GM18502 (cell line): ENCODE measurements around the gene USHBP1.

Source experiments
- ATAC-seq: cut with Tn5 transposase; IDR thresholded peaks from one replicate; pipeline ENCODE4 v1.9.1; 2021; ENCODE audit warnings: mild to moderate bottlenecking; ENCODE audit not compliant: unreplicated experiment, poor library complexity

Gene USHBP1, protein sequence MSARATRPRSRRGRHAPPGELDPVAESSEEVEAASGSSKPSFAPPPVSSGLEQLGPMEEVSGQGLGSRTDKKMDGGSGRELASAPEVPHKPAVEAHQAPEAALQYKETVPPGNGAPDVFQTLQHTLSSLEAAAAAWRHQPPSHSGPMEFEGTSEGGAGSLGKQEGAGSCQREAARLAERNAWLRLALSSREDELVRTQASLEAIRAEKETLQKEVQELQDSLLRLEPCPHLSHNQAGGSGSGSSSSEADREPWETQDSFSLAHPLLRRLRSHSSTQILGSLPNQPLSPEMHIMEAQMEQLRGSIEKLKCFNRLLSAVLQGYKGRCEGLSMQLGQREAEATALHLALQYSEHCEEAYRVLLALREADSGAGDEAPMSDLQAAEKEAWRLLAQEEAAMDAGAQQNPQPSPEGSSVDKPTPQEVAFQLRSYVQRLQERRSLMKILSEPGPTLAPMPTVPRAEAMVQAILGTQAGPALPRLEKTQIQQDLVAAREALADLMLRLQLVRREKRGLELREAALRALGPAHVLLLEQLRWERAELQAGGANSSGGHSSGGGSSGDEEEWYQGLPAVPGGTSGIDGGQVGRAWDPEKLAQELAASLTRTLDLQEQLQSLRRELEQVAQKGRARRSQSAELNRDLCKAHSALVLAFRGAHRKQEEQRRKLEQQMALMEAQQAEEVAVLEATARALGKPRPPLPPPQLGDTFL

DNA sequence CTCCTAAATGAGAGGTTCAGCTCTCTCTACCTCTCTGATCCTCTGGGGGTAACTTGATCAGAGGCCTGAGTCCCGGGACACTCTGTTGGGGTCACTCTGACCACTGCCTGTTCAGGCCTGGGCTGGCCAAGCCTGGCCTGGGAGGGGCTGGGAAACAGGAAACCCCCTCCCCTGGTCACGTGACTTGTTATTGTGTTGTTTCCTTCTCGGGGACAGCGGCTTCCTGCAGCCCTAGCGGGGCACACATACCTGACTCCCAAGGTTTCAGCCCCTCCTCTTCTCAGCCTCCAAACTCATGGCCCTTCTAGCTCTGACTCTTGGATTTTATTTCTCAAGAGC lies at the start of gene USHBP1:
USHBP1 (minus strand) TSS at position 105 of the 339 bp plus-strand sequence. CDS start 446 bp downstream, outside the sequence.
- ATAC-seq = no peak

DNA sequence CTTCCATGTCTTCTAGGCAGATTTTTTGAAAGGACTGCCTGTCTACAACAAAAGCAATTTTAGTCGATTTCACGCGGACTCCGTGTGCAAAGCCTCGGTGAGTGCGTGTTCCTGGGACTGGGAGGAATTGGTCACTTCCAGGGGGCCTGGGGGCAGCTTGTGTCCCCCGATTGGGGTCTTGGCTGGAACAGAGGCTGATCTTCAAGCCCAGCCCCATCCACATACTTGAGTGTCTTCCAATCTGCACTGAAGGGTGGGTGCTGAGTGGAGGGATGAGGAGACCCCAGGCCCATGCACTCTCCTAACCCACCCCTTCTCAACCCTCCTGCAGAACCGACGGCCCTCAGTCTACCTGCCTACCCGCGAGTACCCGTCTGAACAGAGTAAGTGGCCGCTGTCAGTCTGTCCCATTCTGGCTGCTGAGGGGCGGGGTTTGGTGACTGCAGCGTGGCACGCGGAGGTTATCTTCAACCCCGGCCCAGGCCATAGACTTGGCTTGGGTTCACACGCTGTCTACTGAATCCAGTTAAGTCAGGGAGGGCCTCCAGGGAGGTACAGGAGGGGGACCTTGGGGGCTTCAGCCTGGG lies 49.6 kb upstream of the USHBP1 start:
- ATAC-seq = no peak

DNA sequence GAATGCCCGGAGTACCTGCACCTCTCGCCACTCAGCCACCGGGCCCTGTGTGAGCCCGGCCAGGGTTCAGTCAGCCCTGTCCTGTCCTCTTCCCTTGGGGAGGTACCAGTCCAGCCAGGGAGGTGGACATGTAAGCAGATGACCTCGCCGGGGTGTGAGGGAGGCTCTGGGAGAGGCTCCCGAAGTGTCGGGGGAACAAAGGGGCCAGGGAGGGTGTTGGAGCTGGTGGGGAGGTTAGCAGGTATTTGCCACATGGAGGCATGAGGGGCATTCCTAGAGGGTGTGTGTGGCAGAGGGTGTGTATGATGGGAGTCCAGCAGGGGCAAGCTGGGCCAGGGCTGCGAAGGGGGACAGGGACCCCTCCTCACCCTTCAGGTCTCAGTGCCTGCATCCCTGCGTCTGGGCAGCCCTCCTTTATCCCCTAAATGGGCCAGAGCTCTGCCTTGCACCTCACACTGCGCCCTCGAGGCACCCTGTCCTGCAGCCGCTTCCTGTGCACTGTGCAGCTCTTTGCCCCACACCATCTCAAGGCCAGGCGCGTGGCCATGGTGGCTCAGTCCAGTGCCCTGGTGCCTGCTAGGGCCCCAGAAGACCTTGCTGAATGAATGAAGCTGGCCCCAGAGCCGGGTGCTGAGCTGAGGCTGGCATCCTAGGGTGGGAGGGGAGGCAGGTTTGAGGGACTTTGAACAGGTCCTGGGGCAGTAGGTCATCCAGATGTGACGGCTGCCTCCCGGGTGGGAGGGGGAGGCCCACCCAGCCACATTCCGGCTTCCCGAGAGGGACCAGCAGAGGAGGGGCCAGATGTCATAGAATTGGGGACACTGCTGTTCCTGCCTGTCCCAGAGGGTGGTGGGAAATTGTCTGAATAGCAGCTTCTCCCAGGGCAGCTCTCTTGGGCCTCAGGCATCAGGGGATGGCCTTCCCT lies 47.9 kb upstream of the USHBP1 start:
- no peak for ATAC-seq

DNA sequence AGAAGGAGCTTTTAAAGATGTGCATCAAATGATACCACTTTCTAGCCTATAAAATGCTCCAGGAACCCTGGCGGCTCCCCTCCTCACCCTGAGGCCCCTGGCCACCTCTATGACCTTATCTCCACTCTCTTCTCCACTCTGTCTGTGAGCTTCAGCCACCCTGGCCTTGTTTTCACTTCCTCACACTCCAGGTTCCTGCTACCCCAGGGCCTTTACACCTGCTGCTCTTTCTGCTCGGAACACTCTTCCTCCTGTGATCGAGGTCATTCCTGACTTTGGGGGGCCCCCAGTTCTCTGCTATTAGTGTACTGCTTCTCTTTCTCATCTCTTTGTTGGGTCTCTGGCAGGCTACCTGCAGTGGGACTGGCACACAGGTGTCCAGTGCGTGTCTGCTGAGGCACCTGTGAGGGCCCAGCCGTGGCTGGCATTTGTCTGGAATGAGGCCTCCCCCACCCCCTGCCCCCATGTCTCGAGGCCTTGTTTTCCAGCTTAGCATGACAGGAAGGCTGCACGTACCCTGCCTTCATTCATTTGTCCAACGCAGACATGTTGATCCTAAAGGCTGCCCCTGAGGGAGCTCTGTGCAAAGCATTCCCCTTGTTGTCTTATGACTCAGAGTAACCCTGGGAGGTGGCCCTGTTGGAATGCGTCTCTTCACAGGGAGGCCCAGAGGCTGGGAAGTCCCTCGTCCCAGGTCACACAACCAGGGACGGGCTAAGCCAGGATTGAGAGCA lies 47.1 kb upstream of the USHBP1 start:
- ATAC-seq = no peak

DNA sequence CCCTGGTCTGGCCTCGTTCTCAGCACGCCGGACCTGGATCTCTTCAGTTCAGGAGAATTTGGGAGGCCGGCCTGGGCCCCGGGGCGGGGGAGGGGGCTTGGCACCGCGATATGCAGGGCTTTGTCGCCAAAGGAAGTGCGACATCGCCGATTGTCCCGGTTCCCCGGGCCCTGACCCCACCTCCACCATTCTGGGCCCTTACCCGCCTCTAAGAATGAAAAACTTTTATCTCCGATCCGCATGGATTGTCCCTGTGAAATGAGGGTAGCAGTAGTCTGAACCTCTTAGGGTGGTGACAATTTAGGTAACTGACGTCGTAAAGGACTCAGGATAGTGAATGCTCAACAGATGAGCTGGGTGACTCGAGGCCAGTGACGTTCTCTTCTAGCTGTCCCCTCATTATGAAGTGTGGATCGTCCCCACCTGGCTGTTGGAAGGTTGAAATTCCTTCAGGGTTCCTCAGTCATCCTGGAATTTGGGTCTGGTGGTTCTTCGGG lies 45.5 kb upstream of the USHBP1 start:
- ATAC-seq = no peak

DNA sequence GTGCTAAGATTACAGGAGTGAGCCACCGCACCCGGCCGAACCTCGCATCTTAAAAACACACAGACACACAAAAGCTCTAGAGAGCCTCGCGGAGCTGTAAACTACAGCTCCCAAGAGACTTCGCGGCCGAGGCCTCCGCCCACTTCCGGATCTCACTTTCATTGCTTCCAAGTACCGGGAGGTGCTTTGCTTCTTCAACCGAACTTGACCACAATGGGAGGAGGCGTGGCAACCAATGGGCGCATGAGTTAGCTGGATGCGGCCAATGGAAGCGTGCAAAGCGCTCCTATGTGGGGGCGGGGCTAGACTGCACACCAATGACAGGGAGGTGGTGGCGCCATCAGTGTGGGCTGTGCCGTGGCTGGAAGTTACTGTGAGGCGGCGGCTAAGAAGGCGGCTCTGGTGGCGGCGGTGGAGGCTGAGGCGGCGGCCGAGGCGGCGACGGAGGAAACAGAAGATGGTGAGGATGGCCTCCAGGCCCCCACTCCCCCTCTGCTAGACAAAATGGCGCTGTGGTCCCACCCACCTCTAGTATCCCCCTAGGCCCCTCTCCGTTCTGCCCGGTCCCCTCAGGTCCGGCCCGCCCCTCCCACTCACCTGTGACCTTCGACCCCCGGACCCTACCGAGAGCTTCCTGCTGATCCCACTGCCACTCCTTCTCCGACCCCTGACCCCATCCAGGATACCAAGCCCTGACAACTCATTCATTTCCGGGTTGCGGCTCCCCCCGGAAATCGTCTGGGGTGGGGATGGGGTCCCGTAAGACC lies 44.8 kb upstream of the USHBP1 start, which contains the start of gene DDA1:
DDA1 (plus strand) TSS at position 366 of the 767 bp plus-strand sequence; CDS start at position 458, 92 bp downstream.
- peak; percentile 60 for ATAC-seq

DNA sequence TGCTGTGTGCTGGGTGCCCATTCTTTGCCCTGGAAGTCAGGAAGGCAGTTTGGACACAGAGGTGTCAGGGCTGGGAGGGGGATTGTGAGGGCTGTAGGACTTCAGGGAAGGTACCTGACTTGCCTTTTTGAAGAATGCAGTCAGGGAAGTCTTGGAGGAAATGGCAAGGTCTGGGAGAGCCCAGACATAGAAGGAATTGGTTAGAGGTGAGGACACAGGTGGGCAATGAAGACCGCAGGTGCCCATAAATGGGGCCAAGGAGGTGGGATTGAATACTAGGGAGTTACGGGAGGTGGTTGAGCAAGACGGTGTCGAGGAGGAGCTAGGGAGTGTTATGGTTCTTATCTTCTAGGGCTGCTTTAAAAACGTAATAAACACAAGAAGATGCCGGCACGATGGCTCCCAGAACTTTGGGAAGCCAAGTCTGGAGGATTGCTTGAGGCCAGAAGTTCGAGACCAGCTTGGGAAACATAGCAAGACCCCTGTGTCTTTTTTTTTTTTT lies 43.4 kb upstream of the USHBP1 start:
- ATAC-seq = no peak

DNA sequence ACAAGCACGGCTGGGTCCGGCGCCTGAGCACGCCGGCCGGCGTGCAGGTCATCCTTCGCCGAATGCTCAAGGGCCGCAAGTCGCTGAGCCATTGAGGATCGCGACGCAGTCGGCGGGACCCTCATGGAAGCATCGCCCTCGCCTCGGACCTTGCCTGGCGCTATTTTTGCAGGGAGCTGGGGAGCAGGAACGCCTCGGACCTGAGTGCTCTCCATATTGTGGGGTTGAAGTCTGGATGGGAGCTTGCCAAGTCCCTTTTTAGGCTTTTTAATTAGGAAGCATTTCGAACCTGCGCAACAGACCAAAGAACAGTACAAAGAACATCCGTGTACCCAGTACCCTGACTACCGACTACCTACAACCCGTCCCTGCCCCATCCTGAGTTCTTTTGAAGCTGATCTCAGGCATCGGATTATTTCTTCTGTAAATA lies 41.8 kb upstream of the USHBP1 start:
- no peak for ATAC-seq

DNA sequence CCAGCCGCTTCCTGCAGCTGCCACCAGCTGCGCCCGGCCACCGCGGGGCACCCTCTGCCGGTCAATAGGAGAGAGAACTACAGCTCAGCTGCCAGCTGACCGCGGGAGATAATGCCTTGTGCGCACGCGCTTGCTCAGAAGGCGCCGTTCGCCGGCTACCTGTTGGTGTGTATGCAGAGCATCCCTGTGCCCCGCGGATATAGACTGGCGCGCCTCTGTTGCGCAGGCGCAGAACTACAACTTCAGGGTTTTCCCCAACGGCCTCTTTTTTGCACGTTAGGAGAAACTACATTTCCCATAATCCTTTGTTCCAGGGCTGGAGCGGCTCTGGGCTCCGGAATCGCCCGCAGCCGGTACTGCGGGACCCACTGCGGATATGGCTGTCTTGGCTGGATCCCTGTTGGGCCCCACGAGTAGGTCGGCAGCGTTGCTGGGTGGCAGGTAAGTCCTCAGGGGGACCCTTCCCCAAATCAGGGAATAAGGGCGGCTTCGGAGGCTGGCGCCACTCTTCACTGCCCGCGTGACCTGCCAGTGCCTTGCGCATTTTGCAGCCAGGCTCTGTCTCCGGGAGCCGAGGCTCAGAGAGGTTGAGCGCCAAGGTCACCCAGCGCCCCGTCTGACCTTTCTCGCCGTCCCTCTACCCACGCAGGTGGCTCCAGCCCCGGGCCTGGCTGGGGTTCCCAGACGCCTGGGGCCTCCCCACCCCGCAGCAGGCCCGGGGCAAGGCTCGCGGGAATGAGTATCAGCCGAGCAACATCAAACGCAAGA lies 41.2 kb upstream of the USHBP1 start, which contains the start of gene MRPL34:
MRPL34 (plus strand) TSS at position 356 of the 768 bp plus-strand sequence; CDS start at position 377, 21 bp downstream.
- ATAC-seq = peak; percentile 58

DNA sequence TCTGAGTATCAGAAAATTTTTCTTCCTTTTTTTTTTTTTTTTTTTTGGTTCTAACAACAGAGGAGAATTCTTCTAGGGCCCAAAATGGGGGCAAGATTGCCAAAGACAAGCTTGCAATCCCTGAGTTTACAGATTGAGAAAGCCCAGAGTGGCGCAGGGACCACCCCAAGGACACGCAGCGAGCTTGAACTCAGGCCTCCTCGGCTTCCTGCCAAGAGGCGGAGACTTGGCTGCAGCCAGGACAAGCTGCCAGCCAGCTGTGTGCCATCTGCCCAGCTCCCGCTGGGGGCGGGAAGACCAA lies 40.6 kb upstream of the USHBP1 start:
- no peak for ATAC-seq

DNA sequence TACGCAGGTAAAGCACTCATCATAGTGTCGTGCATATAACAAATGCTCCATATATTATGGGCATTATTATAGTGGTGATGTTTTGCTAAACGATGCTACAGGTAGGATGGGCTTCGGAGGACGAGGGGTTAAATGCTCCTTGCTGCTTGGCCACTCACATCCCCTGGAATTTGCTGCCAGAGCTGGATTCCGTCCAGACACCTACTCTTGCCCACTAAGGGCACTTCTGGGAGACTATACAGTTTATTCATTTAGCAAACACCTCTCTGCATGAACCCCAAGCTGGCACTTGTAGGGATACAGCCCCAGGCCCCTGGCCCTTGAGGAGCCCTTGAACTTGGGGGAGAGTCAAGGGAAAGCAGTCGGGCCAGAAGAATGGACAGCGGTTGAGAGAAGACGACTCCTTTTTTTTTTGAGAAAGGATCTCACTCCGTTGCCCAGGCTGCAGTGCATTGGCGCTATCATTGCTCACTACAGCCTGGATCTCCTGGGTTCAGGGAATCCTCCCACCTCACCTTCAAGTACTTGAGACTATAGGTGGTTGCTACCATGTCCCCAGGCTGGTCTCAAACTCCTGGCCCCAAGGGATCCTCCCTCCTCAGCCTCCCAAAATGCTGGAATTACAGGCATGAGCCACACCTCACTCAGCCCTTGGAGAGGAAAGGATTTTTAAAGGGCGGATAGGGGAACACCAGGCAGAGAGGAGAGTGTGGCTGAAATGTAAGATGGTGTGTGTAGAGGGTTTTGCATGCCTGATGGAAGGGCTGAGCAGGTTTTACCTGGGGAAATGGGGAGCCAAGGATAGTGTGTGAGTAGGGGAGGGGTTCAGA lies 40.1 kb upstream of the USHBP1 start:
- no peak for ATAC-seq

DNA sequence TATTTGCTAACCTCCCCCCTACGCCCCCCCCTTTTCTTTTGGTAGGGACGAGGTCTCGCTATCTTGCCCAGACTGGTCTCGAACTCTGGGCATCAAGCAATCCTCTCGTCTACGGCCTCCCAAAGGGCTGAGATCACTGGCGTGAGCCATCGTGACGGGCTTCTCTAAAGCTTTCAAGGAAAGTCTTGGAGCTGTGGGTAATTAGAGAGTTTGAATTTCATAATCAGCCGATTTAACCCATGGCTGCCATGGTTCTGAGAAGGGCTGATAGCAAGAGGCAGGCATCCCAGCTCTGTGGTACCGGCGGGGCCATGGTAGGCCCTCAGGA lies 39.4 kb upstream of the USHBP1 start:
- ATAC-seq = no peak

DNA sequence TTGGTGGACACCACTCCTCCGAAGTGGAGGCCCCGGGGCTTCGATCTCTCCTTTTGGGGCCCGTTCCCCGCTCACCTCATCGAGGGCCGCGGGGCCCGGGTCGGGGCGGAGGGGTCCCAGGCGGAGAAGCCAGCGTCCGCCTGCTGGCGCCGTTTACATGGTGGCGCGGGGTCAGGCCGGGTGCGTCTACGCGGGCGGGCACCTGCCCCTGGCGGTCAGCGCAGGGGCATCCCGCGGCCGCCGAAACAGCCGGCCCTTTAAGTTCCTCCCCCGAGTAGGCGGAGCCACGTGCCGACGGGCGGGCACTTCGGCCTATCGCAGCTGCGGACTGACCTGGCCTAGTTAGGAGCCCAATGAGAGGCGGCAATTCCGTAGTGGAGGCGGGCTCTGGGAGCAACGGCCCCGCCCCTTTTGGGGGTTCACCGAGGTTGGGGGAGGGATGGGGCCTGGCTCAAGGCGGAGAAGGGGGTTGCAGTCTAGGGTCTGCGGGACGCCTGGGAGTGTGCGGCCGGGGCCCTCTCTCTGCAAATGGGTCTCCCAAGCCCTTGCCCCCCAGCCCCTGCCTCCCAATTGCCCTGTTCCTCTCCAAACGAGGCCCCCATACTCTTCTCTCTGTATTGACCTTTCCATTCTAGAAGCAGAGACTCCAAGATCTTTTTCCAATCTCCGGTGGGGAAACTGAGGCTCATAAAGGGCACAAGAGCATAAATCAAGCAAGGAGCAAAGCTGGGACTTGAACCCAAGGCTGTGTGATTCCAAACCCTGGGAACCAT lies 38.8 kb upstream of the USHBP1 start, which contains the start of gene ABHD8:
ABHD8 (minus strand) TSS at position 259 of the 773 bp plus-strand sequence. CDS start 1,809 bp downstream, outside the sequence.
- ATAC-seq = peak; percentile 59

DNA sequence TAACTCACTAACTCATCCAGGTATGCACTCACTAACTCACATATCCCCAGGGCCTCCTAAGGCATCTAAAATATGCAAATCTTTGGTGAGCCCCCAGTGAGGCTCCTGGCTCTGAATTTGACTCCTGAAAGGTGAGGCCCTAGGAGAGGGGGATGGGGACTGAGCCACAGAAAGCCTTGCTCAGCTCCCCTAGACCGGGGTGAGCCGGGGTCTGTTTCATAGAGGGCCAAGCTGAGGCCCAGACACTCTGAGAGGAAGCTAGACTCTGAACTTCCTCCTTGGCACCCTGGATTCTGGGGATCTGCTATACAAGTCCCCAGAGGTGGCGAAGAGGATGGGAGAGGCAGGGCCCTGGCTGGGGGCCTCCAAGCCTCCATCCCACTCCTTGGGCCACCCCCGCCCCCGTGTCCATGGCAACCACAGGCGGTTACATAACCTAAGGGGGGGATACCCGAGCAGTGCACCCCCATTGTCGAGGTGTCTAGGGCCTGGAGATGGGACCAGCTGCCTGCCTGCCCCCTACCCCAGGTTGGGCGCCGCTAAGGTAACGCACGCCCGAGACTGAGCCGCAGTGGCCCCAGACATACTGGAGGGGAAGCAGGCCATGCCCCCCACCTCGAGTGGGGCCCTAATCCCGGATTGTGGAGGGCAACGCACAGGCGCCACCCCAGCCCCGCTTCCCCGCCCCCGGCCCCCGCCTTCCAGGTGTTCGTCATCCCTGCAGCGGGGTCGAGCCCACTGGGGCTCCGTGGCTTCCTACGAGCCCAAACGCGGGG lies 38.0 kb upstream of the USHBP1 start:
- ATAC-seq = no peak

DNA sequence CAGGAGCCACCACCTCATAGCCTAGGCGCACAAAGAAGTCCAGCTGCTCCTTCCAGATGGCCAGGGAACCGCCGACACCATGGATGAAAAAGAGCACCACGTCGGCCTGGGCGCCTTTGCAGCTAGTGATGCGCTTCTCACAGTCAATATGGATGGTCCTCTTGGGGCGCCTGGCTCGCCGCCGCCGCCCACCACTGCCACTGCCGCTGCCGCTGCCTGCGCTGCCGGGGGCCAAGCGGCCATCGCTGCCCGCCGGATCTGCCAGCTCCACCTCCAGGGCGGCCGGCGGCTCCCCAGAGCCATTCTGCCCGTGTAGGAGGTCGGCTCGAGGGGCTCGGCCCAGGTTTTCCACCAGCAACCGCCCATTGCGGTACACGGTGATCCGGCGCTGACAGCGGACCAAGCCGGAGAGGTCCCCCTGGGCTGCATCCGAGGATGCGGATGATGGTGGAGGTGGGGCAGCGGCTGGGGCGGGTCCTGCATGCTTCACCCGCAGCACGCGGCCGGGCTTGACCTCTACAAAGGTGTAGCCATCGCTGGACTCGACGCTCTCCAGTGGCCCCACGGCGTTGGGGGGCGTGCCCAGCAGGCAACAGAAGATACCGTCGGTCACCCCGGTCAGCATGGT lies 36.6 kb upstream of the USHBP1 start:
- no peak for ATAC-seq
